HepG2 (cell line): Measurements from ENCODE around the gene TCAP. TPM values are rescaled to one million over a fixed set of nuclear protein-coding genes. Genes with fewer than 3 reads are reported as not detected.

Experiments
- CHD2 ChIP-seq: IDR thresholded peaks from 2 replicates; pipeline ENCODE4 v1.6.1; 2011; ENCODE audit warnings: low read depth, low read length, improper control_type of control experiment
- DNMT1 ChIP-seq: sonication (generic); formaldehyde crosslinking; IDR thresholded peaks from 2 replicates; pipeline ENCODE4 v1.5.1; 2020; ENCODE audit warnings: mild to moderate bottlenecking, missing genetic modification reagents
- ELF1 ChIP-seq: sonication (generic); formaldehyde crosslinking; IDR thresholded peaks from 2 replicates; pipeline ENCODE4 v1.4.0; 2020; ENCODE audit warnings: missing genetic modification reagents
- ELF3 ChIP-seq: IDR thresholded peaks from 2 replicates; pipeline ENCODE4 v1.6.1; 2016; ENCODE audit warnings: missing genetic modification reagents, missing compliant biosample characterization
- FOXA3 ChIP-seq: IDR thresholded peaks from 2 replicates; pipeline ENCODE4 v1.6.1; 2016; ENCODE audit warnings: missing genetic modification reagents, missing compliant biosample characterization
- IRX3 ChIP-seq: sonication (generic); formaldehyde crosslinking; IDR thresholded peaks from 2 replicates; pipeline ENCODE4 v1.8.1; 2023; ENCODE audit warnings: mild to moderate bottlenecking, low read depth, missing genetic modification reagents, borderline replicate concordance
- KAT7 ChIP-seq: IDR thresholded peaks from 2 replicates; pipeline ENCODE4 v1.6.1; 2018; ENCODE audit warnings: borderline replicate concordance, missing compliant biosample characterization
- KDM3A ChIP-seq: IDR thresholded peaks from 2 replicates; pipeline ENCODE4 v1.6.1; 2018; ENCODE audit warnings: low read depth, missing compliant biosample characterization
- MEF2D ChIP-seq: sonication (generic); formaldehyde crosslinking; IDR thresholded peaks from 2 replicates; pipeline ENCODE4 v1.5.1; 2020; ENCODE audit warnings: mild to moderate bottlenecking, missing genetic modification reagents
- NBN ChIP-seq: fragments of 450-650 bp; conservative IDR thresholded peaks from 2 replicates; pipeline ENCODE4 v1.6.1; 2017
- RARA ChIP-seq: IDR thresholded peaks from 2 replicates; pipeline ENCODE4 v1.6.1; 2016; ENCODE audit warnings: missing genetic modification reagents, missing compliant biosample characterization
- SMARCE1 ChIP-seq: fragments of 450-650 bp; IDR thresholded peaks from 2 replicates; pipeline ENCODE4 v1.6.1; 2017; ENCODE audit warnings: borderline replicate concordance
- SP4 ChIP-seq: sonication (generic); formaldehyde crosslinking; IDR thresholded peaks from 2 replicates; pipeline ENCODE4 v1.8.1; 2023; ENCODE audit warnings: mild to moderate bottlenecking, missing genetic modification reagents
- SP5 ChIP-seq: IDR thresholded peaks from 2 replicates; pipeline ENCODE4 v1.6.1; 2016; ENCODE audit warnings: low read depth, borderline replicate concordance
- SRSF4 ChIP-seq: fragments of 200-400 bp; formaldehyde crosslinking; IDR thresholded peaks from one replicate; pipeline ENCODE4 v1.6.1; 2018; ENCODE audit warnings: mild to moderate bottlenecking, low read depth, low read length, moderate library complexity; ENCODE audit not compliant: poor library complexity, severe bottlenecking
- XRCC5 ChIP-seq: fragments of 200-400 bp; formaldehyde crosslinking; optimal IDR thresholded peaks from 2 replicates; pipeline ENCODE3; 2017; ENCODE audit warnings: mild to moderate bottlenecking, low read length
- ZC3H4 ChIP-seq: sonication (generic); formaldehyde crosslinking; IDR thresholded peaks from 2 replicates; pipeline ENCODE4 v1.4.0; 2020; ENCODE audit warnings: missing genetic modification reagents, borderline replicate concordance
- ZMAT3 ChIP-seq: sonication (generic); formaldehyde crosslinking; conservative IDR thresholded peaks from 2 replicates; pipeline ENCODE4 v1.7.0; 2021; ENCODE audit warnings: missing genetic modification reagents
- ZMYM4 ChIP-seq: sonication (generic); formaldehyde crosslinking; IDR thresholded peaks from 2 replicates; pipeline ENCODE4 v1.8.1; 2023; ENCODE audit warnings: mild to moderate bottlenecking, missing genetic modification reagents
- ZNF101 ChIP-seq: sonication (generic); formaldehyde crosslinking; IDR thresholded peaks from 2 replicates; pipeline ENCODE4 v1.4.0; 2020; ENCODE audit warnings: mild to moderate bottlenecking, low read depth, missing genetic modification reagents, borderline replicate concordance
- ZNF12 ChIP-seq: sonication (generic); formaldehyde crosslinking; IDR thresholded peaks from 2 replicates; pipeline ENCODE4 v1.5.0; 2020; ENCODE audit warnings: missing genetic modification reagents
- ZNF17 ChIP-seq: sonication (generic); formaldehyde crosslinking; IDR thresholded peaks from 2 replicates; pipeline ENCODE4 v1.5.0; 2020; ENCODE audit warnings: mild to moderate bottlenecking, missing genetic modification reagents
- ZNF382 ChIP-seq: sonication (generic); formaldehyde crosslinking; IDR thresholded peaks from 2 replicates; pipeline ENCODE4 v1.5.0; 2020; ENCODE audit warnings: missing genetic modification reagents, mild to moderate bottlenecking, borderline replicate concordance
- ZNF550 ChIP-seq: sonication (generic); formaldehyde crosslinking; IDR thresholded peaks from 2 replicates; pipeline ENCODE4 v1.4.0; 2020; ENCODE audit warnings: mild to moderate bottlenecking, missing genetic modification reagents, borderline replicate concordance
- ZNF562 ChIP-seq: sonication (generic); formaldehyde crosslinking; IDR thresholded peaks from 2 replicates; pipeline ENCODE4 v1.8.0; 2022; ENCODE audit warnings: missing genetic modification reagents, borderline replicate concordance
- ZNF614 ChIP-seq: IDR thresholded peaks from 2 replicates; pipeline ENCODE4 v1.6.1; 2018; ENCODE audit warnings: missing biosample characterization, missing genetic modification reagents, inconsistent platforms, borderline replicate concordance
- ZNF772 ChIP-seq: sonication (generic); formaldehyde crosslinking; IDR thresholded peaks from 2 replicates; pipeline ENCODE4 v1.5.0; 2020; ENCODE audit warnings: mild to moderate bottlenecking, missing genetic modification reagents
- ZNF891 ChIP-seq: sonication (generic); formaldehyde crosslinking; IDR thresholded peaks from 2 replicates; pipeline ENCODE4 v1.5.0; 2020; ENCODE audit warnings: mild to moderate bottlenecking, missing genetic modification reagents
- polyA plus RNA-seq, 8 experiments: library from polyadenylated mRNA; depleted of rRNA in 3 of 8; stranded (reverse) in 7 of 8; unstranded in 1 of 8; fragments of >200 nt; fragmentation: Illumina TruSeq in 4 of 8; extraction: Trizol in 4 of 8; gene quantifications; 2 replicates each; pipeline versions ENCODE4 v1.2.1 to v1.2.3, GENCODE V29; 2011 to 2016; ENCODE audit warnings: low read depth in 4 of 8, missing spikeins in 1 of 8, mixed read lengths in 1 of 8; ENCODE audit not compliant: insufficient read depth in 1 of 8
- total RNA-seq, 5 experiments: library from RNA; depleted of rRNA; stranded (reverse); fragments of >200 nt; fragmentation: Illumina TruSeq; extraction: Trizol; gene quantifications; 2 replicates each; pipeline ENCODE4 v1.2.3, GENCODE V29; 2016; ENCODE audit warnings: low read depth in 1 of 5
- TF ChIP-seq, protein P1 (sequence below): sonication (generic); formaldehyde crosslinking; IDR thresholded peaks from 2 replicates; pipeline ENCODE4 v1.4.0; 2020; ENCODE audit warnings: mild to moderate bottlenecking, missing genetic modification reagents
- TF ChIP-seq, protein P2 (sequence below): sonication (generic); formaldehyde crosslinking; IDR thresholded peaks from 2 replicates; pipeline ENCODE4 v1.4.0; 2020; ENCODE audit warnings: mild to moderate bottlenecking, missing genetic modification reagents
- TF ChIP-seq, protein P3 (sequence below): sonication (generic); formaldehyde crosslinking; IDR thresholded peaks from 2 replicates; pipeline ENCODE4 v1.4.0; 2020; ENCODE audit warnings: mild to moderate bottlenecking, missing genetic modification reagents

TCAP gene
- total and polyA plus RNA-seq, 2 of the 13 experiments (the other 11 are each of a cell fraction or from before 2014, with no cell fraction given), result 0.24 to 0.65 TPM

DNA sequence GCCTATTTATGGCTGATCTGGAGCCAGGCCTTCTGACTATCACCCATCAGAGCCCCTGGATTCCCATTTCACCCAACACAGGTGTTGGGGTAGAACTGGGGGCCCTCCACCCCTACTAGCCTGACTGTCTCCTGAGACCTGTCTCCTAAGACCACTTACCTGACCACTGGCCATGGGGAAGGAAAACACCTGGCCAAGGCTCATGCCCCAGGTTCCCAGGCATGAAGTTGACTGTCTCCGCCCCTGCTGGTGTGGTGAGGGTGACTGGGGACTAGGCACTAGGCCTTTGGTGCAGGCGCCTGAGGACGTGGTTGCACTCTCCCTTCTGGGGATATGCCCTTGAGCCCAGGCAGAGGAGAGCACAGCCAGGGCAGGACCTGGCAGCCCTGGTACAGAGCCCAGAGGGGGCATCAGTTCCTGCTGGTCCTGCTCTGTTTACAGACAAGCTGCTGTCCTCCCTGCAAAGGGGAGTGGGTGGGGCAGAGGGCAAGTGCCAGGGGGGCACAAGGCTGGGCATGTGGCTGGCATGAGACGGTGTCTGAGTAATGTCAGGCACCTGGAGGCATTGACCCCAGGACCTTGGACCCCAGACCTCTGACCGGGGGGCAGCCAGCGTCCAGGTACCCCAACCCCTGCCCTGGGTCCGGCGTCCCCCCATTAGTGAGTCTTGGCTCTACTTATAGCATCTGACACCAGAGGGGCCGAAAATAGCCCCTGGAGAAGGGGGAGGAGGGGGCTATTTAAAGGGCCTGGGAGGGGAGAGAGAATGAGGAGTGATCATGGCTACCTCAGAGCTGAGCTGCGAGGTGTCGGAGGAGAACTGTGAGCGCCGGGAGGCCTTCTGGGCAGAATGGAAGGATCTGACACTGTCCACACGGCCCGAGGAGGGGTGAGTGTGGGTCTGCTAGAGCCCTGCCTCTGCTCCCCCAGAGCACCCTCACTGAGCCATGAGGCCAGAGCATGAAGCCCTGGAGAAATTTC, at the start of gene TCAP (continued):
- TF ChIP-seq IRX3, result no peak
- TF ChIP-seq ELF1, result no peak
- TF ChIP-seq ZMAT3 (CRISPR knock-in tag), result no peak
- TF ChIP-seq, protein P1, sequence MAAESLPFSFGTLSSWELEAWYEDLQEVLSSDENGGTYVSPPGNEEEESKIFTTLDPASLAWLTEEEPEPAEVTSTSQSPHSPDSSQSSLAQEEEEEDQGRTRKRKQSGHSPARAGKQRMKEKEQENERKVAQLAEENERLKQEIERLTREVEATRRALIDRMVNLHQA, result no peak
- no peak for TF ChIP-seq SP5 (CRISPR knock-in tag)
- TF ChIP-seq ZNF891 (CRISPR knock-in tag), result peak; percentile 59; the same call in 1 of the 2 replicates
- no peak for TF ChIP-seq SP4 (CRISPR knock-in tag)
- no peak for TF ChIP-seq KDM3A (CRISPR knock-in tag)
- no peak for TF ChIP-seq ZNF550 (CRISPR knock-in tag)
- TF ChIP-seq ZNF614, result no peak
- TF ChIP-seq ZNF17 (CRISPR knock-in tag), result no peak
- TF ChIP-seq ZC3H4 (CRISPR knock-in tag), result no peak
- no peak for TF ChIP-seq ZMYM4 (CRISPR knock-in tag)
- TF ChIP-seq ZNF101 (CRISPR knock-in tag), result no peak
- no peak for TF ChIP-seq FOXA3 (CRISPR knock-in tag)
- TF ChIP-seq, protein P2, sequence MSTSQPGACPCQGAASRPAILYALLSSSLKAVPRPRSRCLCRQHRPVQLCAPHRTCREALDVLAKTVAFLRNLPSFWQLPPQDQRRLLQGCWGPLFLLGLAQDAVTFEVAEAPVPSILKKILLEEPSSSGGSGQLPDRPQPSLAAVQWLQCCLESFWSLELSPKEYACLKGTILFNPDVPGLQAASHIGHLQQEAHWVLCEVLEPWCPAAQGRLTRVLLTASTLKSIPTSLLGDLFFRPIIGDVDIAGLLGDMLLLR (CRISPR knock-in tag), result no peak
- no peak for TF ChIP-seq ZNF382 (CRISPR knock-in tag)
- TF ChIP-seq CHD2, result no peak
- TF ChIP-seq ELF3 (CRISPR knock-in tag), result no peak
- TF ChIP-seq ZNF772 (CRISPR knock-in tag), result 0 out of 2 replicates have a peak, but pooled peaks have one; percentile 21
- TF ChIP-seq XRCC5, result no peak
- no peak for TF ChIP-seq SRSF4
- TF ChIP-seq DNMT1 (CRISPR knock-in tag), result no peak
- TF ChIP-seq, protein P3, sequence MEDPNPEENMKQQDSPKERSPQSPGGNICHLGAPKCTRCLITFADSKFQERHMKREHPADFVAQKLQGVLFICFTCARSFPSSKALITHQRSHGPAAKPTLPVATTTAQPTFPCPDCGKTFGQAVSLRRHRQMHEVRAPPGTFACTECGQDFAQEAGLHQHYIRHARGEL, result no peak
- no peak for TF ChIP-seq ZNF12 (CRISPR knock-in tag)
- TF ChIP-seq ZNF562 (CRISPR knock-in tag), result no peak
- no peak for TF ChIP-seq RARA
- TF ChIP-seq NBN, result no peak
- TF ChIP-seq SMARCE1, result no peak
- no peak for TF ChIP-seq MEF2D (CRISPR knock-in tag)
- no peak for TF ChIP-seq KAT7
